Peyer's patch (tissue), 4 donors: ENCODE results near the gene IGF1. TPM values are rescaled to one million over a fixed set of nuclear protein-coding genes. Genes with fewer than 3 reads are reported as not detected.

ENCODE experiments used
- DNase-seq, 3 donors: peaks; one replicate each; pipeline ENCODE4 v3.0.0-alpha.2; 2017 to 2019
- H3K27ac ChIP-seq, 4 donors: fragments of 200-600 bp; sonication (generic); one replicate each; pipeline ENCODE4 v1.5.1; 2016 to 2019
- H3K27me3 ChIP-seq, 2 donors: fragments of 200-600 bp; sonication (generic); one replicate each; pipeline ENCODE4 v1.5.1; 2019
- H3K36me3 ChIP-seq, 3 donors: fragments of 200-600 bp; sonication (generic); one replicate each; pipeline ENCODE4 v1.5.1; 2016 to 2019
- H3K4me1 ChIP-seq, 4 donors: fragments of 200-600 bp; sonication (generic); one replicate each; pipeline ENCODE4 v1.5.1; 2016 to 2019
- H3K4me3 ChIP-seq, 4 donors: fragments of 200-600 bp; sonication (generic); 1 replicate in 3 of 4; 2 replicates in 1 of 4; pipeline ENCODE4 v1.5.1; 2016 to 2019; ENCODE audit warnings: mild to moderate bottlenecking in 1 of 4
- H3K9me3 ChIP-seq, 4 donors: fragments of 200-600 bp; sonication (generic); one replicate each; pipeline ENCODE4 v1.5.1; 2016 to 2019; ENCODE audit warnings: mild to moderate bottlenecking in 1 of 4
- CTCF ChIP-seq, 6 experiments: fragments of 450-650 bp in 4 of 6; fragments of 200-600 bp in 2 of 6; sonication (generic) in 1 of 6; IDR thresholded peaks; one replicate each; pipeline ENCODE4 v1.5.1; 2017 to 2019; ENCODE audit warnings: antibody characterized with exemption in 6 of 6, mild to moderate bottlenecking in 3 of 6, moderate library complexity in 1 of 6
- POLR2A ChIP-seq, 2 donors: fragments of 450-650 bp; IDR thresholded peaks; one replicate each; pipeline ENCODE4 v1.5.1; 2017; ENCODE audit warnings: antibody characterized with exemption in 2 of 2, mild to moderate bottlenecking in 2 of 2, moderate library complexity in 2 of 2
- total RNA-seq, 4 donors: library from RNA; depleted of rRNA; stranded (reverse); fragments of >200 nt; gene quantifications; one replicate each; pipeline ENCODE4 v1.1.0, GENCODE V29; 2016

IGF1 gene
- total RNA-seq, 4 donors from 2014 or later, result 4.0 to 21.5 (median 6.3) TPM

DNA sequence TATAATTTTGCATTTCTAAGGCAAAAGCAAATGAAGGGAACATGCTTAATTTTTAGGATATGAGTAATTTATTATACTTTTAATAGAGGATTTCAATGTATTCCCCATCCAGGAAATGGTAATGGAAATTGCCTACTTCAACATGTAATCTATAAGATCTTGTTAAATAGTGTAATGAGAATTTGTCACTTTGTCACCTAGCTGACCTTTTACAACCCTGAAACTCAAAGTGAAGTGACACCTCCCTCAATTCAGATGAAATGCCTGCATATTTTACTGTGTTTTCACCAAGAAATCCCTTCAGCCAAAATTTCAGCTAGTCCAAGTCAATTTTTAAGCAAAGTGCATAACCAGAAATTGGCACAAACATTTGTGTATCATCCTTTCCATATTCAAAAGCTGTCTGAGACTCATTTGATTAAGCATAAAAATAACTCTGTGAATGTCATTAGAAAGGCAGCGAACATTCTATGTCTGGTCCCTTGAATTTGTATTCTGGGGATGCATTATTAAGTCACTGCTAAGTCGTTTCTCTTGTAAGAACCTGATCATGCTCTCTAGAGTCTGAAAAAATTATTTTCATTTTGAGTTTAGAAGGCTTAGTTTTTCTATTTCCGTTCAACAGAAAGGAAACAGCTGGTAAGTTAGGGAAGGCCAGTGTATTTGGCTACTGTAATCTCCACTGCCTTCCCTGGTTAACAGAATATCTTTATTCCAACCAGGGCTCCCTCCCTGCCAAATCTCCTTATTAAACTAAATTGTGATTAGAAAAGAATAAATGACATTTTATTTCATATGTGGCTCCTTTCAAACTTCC lies 100.8 kb downstream of the IGF1 start:
- Histone ChIP-seq H3K9me3 (no peaks in the 10 kb centered on the region), H3K4me1 (no peaks in the 10 kb centered on the region), H3K4me3 (no peak overlapping the region), H3K36me3 (no peaks in the 10 kb centered on the region), H3K27ac (no peak overlapping the region), H3K27me3 (no peaks in the 10 kb centered on the region)
- TF ChIP-seq POLR2A (IDR thresholded peaks at IDR 0.05) (no peak), CTCF (IDR thresholded peaks at IDR 0.05) (no peak)
- no peak for DNase-seq

DNA sequence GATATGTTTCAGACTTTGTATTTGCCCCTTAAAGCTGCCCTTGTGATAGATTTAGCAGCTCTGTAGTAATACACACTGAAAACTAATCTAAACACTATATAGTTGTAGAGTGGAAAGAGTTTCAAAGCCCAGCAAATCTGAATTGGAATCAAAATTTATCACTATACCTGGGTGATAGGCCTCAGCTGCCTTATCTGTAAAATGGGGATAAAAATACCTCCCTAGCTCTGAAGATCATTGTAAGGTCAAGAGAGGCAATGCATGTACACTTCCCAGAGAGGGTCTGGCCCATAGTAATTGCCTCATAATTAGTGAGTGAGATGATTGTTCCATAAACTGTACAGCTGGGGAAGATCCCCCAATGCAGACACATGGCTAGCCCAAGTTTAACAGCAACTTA lies 103.6 kb downstream of the IGF1 start:
- no peak for DNase-seq
- no peak overlapping the region for H3K4me3 ChIP-seq
- no peak overlapping the region for H3K27ac ChIP-seq
- no peaks in the 10 kb centered on the region for H3K27me3 ChIP-seq
- no peaks in the 10 kb centered on the region for H3K4me1 ChIP-seq
- no peaks in the 10 kb centered on the region for H3K9me3 ChIP-seq
- no peaks in the 10 kb centered on the region for H3K36me3 ChIP-seq
- no peak for TF ChIP-seq POLR2A (IDR thresholded peaks at IDR 0.05)
- no peak for TF ChIP-seq CTCF (IDR thresholded peaks at IDR 0.05)

DNA sequence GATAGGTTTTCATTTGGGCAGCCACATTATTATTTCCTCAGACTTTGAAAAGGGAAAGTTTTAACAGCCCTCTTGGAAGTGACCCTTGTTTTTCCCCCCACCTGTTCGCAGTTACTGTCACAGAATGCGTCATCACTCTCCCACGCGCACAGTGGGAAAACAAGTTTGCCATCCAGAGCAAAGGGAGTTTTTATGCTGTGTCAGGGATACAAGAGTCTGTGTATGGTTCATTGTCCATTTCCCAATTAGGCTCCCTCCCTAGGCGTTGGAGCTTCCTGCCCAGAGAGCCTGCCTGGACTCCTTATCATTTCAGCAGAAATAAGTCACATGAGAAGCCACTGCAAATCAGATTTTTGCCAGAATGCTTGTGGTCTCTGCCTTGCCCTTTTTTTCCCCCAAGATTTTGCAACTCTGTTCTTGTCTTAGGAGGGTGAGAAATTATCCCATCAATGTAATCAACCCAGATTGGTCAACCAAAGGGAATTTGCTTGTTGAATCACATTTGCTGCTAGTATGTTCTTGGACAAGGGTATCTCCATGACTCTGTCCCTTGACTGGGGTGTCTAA lies 104.1 kb downstream of the IGF1 start:
- no peak for DNase-seq
- no peaks in the 10 kb centered on the region for H3K9me3 ChIP-seq
- H3K4me1 ChIP-seq, result no peaks in the 10 kb centered on the region
- no peak overlapping the region for H3K27ac ChIP-seq
- no peak overlapping the region for H3K4me3 ChIP-seq
- no peaks in the 10 kb centered on the region for H3K36me3 ChIP-seq
- no peak for TF ChIP-seq POLR2A (IDR thresholded peaks at IDR 0.05)
- TF ChIP-seq CTCF (IDR thresholded peaks at IDR 0.05), result no peak
- no peaks in the 10 kb centered on the region for H3K27me3 ChIP-seq

DNA sequence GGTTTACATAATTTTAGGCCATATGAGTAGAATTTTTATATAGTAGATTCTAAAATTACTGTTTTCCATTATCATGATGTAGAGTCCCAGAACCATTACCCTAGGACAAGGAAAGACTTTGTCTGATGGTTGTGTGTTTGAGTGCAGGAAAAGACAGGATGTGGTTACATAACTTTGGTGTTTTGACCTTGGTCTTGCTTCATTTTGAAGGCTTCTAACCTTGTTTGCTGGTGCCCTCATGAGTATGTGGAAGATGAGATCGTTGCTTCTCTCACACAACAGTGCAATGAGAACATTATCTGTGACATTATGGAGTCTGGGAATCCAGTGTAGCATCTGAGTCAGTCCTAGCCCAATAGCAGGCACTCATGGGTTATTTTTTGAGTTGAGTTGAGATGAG lies 106.2 kb downstream of the IGF1 start:
- Histone ChIP-seq H3K9me3 (no peaks in the 10 kb centered on the region), H3K4me1 (no peaks in the 10 kb centered on the region), H3K27me3 (no peaks in the 10 kb centered on the region), H3K4me3 (no peak overlapping the region), H3K27ac (no peak overlapping the region), H3K36me3 (no peaks in the 10 kb centered on the region)
- TF ChIP-seq CTCF (IDR thresholded peaks at IDR 0.05) (no peak), POLR2A (IDR thresholded peaks at IDR 0.05) (no peak)
- no peak for DNase-seq

- no peaks in the 10 kb centered on the region for H3K4me1 ChIP-seq
- H3K27me3 ChIP-seq, result no peaks in the 10 kb centered on the region
- H3K9me3 ChIP-seq, result no peaks in the 10 kb centered on the region
- no peak for DNase-seq
- no peak for TF ChIP-seq CTCF (IDR thresholded peaks at IDR 0.05)
- TF ChIP-seq POLR2A (IDR thresholded peaks at IDR 0.05), result no peak
- H3K36me3 ChIP-seq, result no peaks in the 10 kb centered on the region
- H3K4me3 ChIP-seq, result no peak overlapping the region
- no peak overlapping the region for H3K27ac ChIP-seq
These were observed 108.3 kb downstream of the IGF1 start for GRCh38 chr12:102372087-102372486.
